ENCODE measurements around the gene SPATA33. TPM values are rescaled to one million over a fixed set of nuclear protein-coding genes. Genes with fewer than 3 reads are reported as not detected.
"Not testable (repeated sequence)": the region's sequence is repeated elsewhere in the genome, so short reads cannot be mapped to it uniquely, and the experiment has no call there.

SPATA33 gene
- total RNA-seq, 4 donors from 2014 or later, result 2.6 to 12.2 (median 5.8) TPM; not detected in 1

- Histone ChIP-seq H3K27ac (no peak overlapping the region), H3K4me3 (no peak overlapping the region), H3K4me1 (peaks cover 4 to 6% of the 10 kb centered on the region in 2 donors), H3K36me3 (no peaks in the 10 kb centered on the region), H3K27me3 (no peaks in the 10 kb centered on the region), H3K9me3 (no peaks in the 10 kb centered on the region)
- TF ChIP-seq CTCF (IDR thresholded peaks at IDR 0.05) (no peak), POLR2A (IDR thresholded peaks at IDR 0.05) (no peak)
- DNase-seq, result no peak
- intact Hi-C loops (cut with DNase I; ENCODE audit: low total_unique reads), result no loop called here
Observed at GRCh38 chr16:89689142-89689541, 31.5 kb downstream of the SPATA33 start.

GRCh38 chr16:89689621-89690020 lies 32.0 kb downstream of the SPATA33 start:
- H3K4me3 ChIP-seq; H3K4me1 ChIP-seq; H3K36me3 ChIP-seq; H3K27me3 ChIP-seq; H3K9me3 ChIP-seq; intact Hi-C loops (cut with DNase I; ENCODE audit: low total_unique reads); DNase-seq; H3K27ac ChIP-seq: not testable (repeated sequence)

GRCh38 chr16:89690392-89690901 lies 32.8 kb downstream of the SPATA33 start:
- DNase-seq, result no peak
- H3K27me3 ChIP-seq, result no peaks in the 10 kb centered on the region
- H3K4me1 ChIP-seq, result peaks cover 4 to 6% of the 10 kb centered on the region in 2 donors
- TF ChIP-seq CTCF (IDR thresholded peaks at IDR 0.05) (no peak), POLR2A (IDR thresholded peaks at IDR 0.05) (no peak)
- intact Hi-C loops (cut with DNase I; ENCODE audit: low total_unique reads), result no loop called here
- no peak overlapping the region for H3K27ac ChIP-seq
- H3K9me3 ChIP-seq, result no peaks in the 10 kb centered on the region
- H3K36me3 ChIP-seq, result no peaks in the 10 kb centered on the region
- no peak overlapping the region for H3K4me3 ChIP-seq

GRCh38 chr16:89691231-89691985 lies 33.8 kb downstream of the SPATA33 start:
- Histone ChIP-seq H3K27ac (no peak overlapping the region), H3K9me3 (no peaks in the 10 kb centered on the region), H3K36me3 (no peaks in the 10 kb centered on the region), H3K4me3 (no peak overlapping the region), H3K4me1 (peaks cover 4 to 6% of the 10 kb centered on the region in 2 donors), H3K27me3 (no peaks in the 10 kb centered on the region)
- TF ChIP-seq CTCF (IDR thresholded peaks at IDR 0.05) (no peak), POLR2A (IDR thresholded peaks at IDR 0.05) (no peak)
- intact Hi-C loops (cut with DNase I; ENCODE audit: low total_unique reads), result no loop called here
- DNase-seq, result no peak

- no peak for TF ChIP-seq POLR2A (IDR thresholded peaks at IDR 0.05)
- no peak for TF ChIP-seq CTCF (IDR thresholded peaks at IDR 0.05)
- intact Hi-C loops (cut with DNase I; ENCODE audit: low total_unique reads), result no loop called here
- no peaks in the 10 kb centered on the region for H3K36me3 ChIP-seq
Observed at GRCh38 chr16:89691986-89692569, 34.4 kb downstream of the SPATA33 start.

More at GRCh38 chr16:89691986-89692569, 34.4 kb downstream of the SPATA33 start:
- DNase-seq, result no peak
- Histone ChIP-seq H3K4me3 (no peak overlapping the region), H3K9me3 (no peaks in the 10 kb centered on the region), H3K27ac (no peak overlapping the region), H3K4me1 (peaks cover 4 to 6% of the 10 kb centered on the region in 2 donors), H3K27me3 (no peaks in the 10 kb centered on the region)

Measured in uterus (tissue), 4 donors.